HEK293T (cell line): ENCODE data around the gene SCNN1A.

Experiments used
- BHLHE40 ChIP-seq: fragments of 450-650 bp; IDR thresholded peaks from 2 replicates; pipeline ENCODE4 v1.6.1; 2016; ENCODE audit warnings: mild to moderate bottlenecking, moderate library complexity, borderline replicate concordance
- ELF4 ChIP-seq: fragments of 450-650 bp; IDR thresholded peaks from 2 replicates; pipeline ENCODE4 v1.6.1; 2017; ENCODE audit warnings: antibody characterized with exemption
- L3MBTL2 ChIP-seq: fragments of 450-650 bp; conservative IDR thresholded peaks from 2 replicates; pipeline ENCODE4 v1.6.1; 2016; ENCODE audit warnings: mild to moderate bottlenecking
- SP1 ChIP-seq: fragments of 450-650 bp; IDR thresholded peaks from 2 replicates; pipeline ENCODE4 v1.6.1; 2017
- ZNF384 ChIP-seq: fragments of 450-650 bp; IDR thresholded peaks from 2 replicates; pipeline ENCODE4 v1.6.1; 2016

GRCh38 chr12:6368906-6369525 is 6.3 kb downstream of the SCNN1A start:
- TF ChIP-seq BHLHE40 (no peak), ELF4 (no peak), SP1 (no peak), L3MBTL2 (no peak), ZNF384 (no peak)
